MG63 (cell line): Measurements from ENCODE around the gene AGBL5. TPM values are rescaled to one million over a fixed set of nuclear protein-coding genes. Genes with fewer than 3 reads are reported as not detected.

Experiments
- DNase-seq: peaks from one replicate; pipeline ENCODE4 v3.0.0-alpha.2; 2020
- H3K27me3 ChIP-seq: fragments of 250-450 bp; sonication (Bioruptor Pico); 2 replicates; pipeline ENCODE4 v1.5.1; 2020; ENCODE audit warnings: mild to moderate bottlenecking, moderate library complexity
- H3K36me3 ChIP-seq: fragments of 250-450 bp; sonication (Bioruptor Pico); 2 replicates; pipeline ENCODE4 v1.5.1; 2020; ENCODE audit warnings: mild to moderate bottlenecking, moderate library complexity
- H3K4me3 ChIP-seq: fragments of 250-450 bp; sonication (Bioruptor Pico); 2 replicates; pipeline ENCODE4 v1.5.1; 2020; ENCODE audit warnings: mild to moderate bottlenecking, moderate library complexity
- H3K9me3 ChIP-seq: fragments of 250-450 bp; sonication (Bioruptor Pico); 2 replicates; pipeline ENCODE4 v1.5.1; 2020; ENCODE audit warnings: mild to moderate bottlenecking, moderate library complexity
- total RNA-seq: library from RNA; depleted of rRNA; stranded (reverse); fragments of >200 nt; shearing (Covaris generic); gene quantifications from 2 replicates; pipeline ENCODE4 v1.2.3, GENCODE V29; 2014; ENCODE audit warnings: low replicate concordance

AGBL5 gene
- total RNA-seq, 1 experiment from 2014 or later, result 26.0 TPM

- peak; percentile 23 for DNase-seq
- no peaks in the 10 kb centered on the region for H3K9me3 ChIP-seq
- H3K4me3 ChIP-seq, result peak overlapping the region; percentile 56
- peaks cover 20% of the 10 kb centered on the region for H3K36me3 ChIP-seq
- no peaks in the 10 kb centered on the region for H3K27me3 ChIP-seq
Observed at GRCh38 chr2:27080140-27080469, 28.6 kb downstream of the AGBL5 start.

GRCh38 chr2:27080603-27080936 lies 29.1 kb downstream of the AGBL5 start:
- H3K4me3 ChIP-seq, result peak overlapping the region; percentile 56
- peaks cover 24% of the 10 kb centered on the region for H3K36me3 ChIP-seq
- H3K27me3 ChIP-seq, result no peaks in the 10 kb centered on the region
- H3K9me3 ChIP-seq, result no peaks in the 10 kb centered on the region
- DNase-seq, result no peak

GRCh38 chr2:27081984-27082772 lies 30.7 kb downstream of the AGBL5 start:
- Histone ChIP-seq H3K27me3 (no peaks in the 10 kb centered on the region), H3K9me3 (no peaks in the 10 kb centered on the region), H3K36me3 (peaks cover 24% of the 10 kb centered on the region), H3K4me3 (no peak overlapping the region)
- DNase-seq, result no peak

DNA sequence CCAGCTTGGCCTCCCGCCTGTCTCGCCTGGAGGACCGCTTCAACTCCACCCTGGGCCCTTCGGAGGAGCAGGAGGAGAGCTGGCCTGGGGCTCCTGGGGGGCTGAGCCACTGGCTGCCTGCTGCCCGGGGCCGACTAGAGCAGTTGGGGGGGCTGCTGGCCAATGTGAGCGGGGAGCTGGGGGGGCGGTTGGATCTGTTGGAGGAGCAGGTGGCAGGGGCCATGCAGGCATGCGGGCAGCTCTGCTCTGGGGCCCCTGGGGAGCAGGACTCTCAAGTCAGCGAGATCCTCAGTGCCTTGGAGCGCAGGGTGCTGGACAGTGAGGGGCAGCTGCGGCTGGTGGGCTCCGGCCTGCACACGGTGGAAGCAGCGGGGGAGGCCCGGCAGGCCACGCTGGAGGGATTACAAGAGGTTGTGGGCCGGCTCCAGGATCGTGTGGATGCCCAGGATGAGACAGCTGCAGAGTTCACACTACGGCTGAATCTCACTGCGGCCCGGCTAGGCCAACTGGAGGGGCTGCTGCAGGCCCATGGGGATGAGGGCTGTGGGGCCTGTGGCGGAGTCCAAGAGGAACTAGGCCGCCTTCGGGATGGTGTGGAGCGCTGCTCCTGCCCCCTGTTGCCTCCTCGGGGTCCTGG lies 31.4 kb downstream of the AGBL5 start:
- DNase-seq, result no peak
- Histone ChIP-seq H3K36me3 (peaks cover 24% of the 10 kb centered on the region), H3K27me3 (no peaks in the 10 kb centered on the region), H3K4me3 (no peak overlapping the region), H3K9me3 (no peaks in the 10 kb centered on the region)

DNA sequence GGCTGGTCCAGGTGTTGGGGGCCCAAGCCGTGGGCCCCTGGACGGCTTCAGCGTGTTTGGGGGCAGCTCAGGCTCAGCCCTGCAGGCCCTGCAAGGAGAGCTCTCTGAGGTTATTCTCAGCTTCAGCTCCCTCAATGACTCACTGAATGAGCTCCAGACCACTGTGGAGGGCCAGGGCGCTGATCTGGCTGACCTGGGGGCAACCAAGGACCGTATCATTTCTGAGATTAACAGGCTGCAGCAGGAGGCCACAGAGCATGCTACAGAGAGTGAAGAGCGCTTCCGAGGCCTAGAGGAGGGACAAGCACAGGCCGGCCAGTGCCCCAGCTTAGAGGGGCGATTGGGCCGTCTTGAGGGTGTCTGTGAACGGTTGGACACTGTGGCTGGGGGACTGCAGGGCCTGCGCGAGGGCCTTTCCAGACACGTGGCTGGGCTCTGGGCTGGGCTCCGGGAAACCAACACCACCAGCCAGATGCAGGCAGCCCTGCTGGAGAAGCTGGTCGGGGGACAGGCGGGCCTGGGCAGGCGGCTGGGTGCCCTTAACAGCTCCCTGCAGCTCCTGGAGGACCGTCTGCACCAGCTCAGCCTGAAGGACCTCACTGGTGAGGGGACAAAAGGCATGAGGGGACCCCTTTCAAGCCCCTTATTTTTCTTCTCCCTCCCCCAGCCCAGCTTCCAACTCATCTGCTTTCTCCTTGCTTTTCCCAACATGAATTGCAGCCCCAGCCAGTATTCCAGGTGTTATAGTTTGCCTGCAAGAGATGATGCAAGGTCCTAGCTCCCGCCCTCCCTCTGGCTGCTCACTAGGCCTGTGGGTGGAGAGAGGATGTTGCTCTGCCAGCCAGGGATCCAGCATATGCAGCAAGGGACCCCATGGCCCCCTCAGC lies 32.2 kb downstream of the AGBL5 start:
- Histone ChIP-seq H3K9me3 (no peaks in the 10 kb centered on the region), H3K4me3 (no peak overlapping the region), H3K27me3 (no peaks in the 10 kb centered on the region), H3K36me3 (peaks cover 24% of the 10 kb centered on the region)
- DNase-seq, result no peak

DNA sequence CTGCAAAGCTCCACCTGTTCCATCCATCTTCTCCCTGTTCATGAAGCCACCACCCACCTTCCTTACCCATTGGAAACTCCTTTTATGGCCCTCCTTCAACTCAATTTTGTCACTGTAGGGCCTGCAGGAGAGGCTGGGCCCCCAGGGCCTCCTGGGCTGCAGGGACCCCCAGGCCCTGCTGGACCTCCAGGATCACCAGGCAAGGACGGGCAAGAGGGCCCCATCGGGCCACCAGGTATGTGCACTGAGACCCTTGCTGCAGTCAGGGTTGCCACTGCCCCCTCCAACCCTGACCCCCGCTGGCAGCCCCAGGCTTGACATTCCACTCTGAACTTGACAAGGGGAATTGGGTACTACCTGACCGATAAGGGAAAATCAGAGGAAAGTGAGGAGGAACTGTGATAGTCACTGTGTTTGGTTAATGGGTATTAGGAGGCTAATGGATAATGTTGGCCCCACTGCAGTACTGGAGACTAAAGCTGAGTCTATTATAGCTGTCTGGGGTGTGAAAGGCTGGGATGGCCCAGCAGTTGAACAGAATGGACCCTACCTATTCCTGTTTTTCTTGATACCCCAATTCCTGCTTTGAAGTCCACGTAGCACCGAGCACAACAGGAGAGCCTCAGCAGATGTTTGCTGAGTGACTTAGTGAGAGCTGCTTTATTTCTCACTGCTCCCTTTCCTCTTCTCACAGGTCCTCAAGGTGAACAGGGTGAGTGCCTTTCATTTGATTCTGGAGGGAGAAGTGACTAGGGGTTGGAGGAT lies 33.0 kb downstream of the AGBL5 start:
- Histone ChIP-seq H3K36me3 (peaks cover 24% of the 10 kb centered on the region), H3K4me3 (no peak overlapping the region), H3K9me3 (no peaks in the 10 kb centered on the region), H3K27me3 (no peaks in the 10 kb centered on the region)
- DNase-seq, result no peak

DNA sequence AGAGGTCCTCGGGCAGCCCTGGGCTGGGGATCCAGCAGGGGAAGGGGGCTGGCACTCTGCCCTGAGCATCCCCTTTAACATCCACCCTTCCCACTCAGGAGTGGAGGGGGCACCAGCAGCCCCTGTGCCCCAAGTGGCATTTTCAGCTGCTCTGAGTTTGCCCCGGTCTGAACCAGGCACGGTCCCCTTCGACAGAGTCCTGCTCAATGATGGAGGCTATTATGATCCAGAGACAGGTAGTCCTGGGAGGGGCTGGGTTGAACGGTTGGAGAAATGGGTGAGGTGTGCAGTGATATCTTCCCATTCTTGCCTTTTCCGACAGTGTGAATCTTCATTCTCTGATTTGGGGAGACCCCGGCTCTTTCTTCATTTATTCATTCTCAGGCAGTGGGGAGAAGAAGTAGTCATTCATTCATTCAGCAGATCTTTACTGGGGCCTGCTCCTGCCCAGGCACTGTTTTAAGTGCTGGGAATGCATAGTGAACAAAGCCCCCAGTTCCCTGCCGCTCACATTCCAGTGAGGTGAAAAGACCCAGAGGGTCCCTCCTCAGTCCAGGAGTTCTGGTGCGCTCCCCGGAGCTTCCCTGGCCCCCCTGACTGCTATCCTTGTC lies 33.7 kb downstream of the AGBL5 start:
- H3K4me3 ChIP-seq, result peak overlapping the region; percentile 57; the same call in 1 of the 2 replicates
- H3K36me3 ChIP-seq, result peaks cover 24% of the 10 kb centered on the region
- H3K27me3 ChIP-seq, result no peaks in the 10 kb centered on the region
- no peak for DNase-seq
- H3K9me3 ChIP-seq, result no peaks in the 10 kb centered on the region

DNA sequence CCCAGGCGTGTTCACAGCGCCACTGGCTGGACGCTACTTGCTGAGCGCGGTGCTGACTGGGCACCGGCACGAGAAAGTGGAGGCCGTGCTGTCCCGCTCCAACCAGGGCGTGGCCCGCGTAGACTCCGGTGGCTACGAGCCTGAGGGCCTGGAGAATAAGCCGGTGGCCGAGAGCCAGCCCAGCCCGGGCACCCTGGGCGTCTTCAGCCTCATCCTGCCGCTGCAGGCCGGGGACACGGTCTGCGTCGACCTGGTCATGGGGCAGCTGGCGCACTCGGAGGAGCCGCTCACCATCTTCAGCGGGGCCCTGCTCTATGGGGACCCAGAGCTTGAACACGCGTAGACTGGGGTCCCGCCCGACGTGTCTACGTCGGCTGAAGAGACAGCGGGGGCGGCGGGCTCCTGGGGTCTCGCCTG lies 34.2 kb downstream of the AGBL5 start:
- peak; percentile 78 for DNase-seq
- Histone ChIP-seq H3K9me3 (no peaks in the 10 kb centered on the region), H3K36me3 (peaks cover 20% of the 10 kb centered on the region), H3K27me3 (no peaks in the 10 kb centered on the region), H3K4me3 (peak overlapping the region; percentile 57)

- no peaks in the 10 kb centered on the region for H3K27me3 ChIP-seq
- no peaks in the 10 kb centered on the region for H3K9me3 ChIP-seq
- H3K36me3 ChIP-seq, result peaks cover 17% of the 10 kb centered on the region
- DNase-seq, result peak; percentile 92
- peak overlapping the region; percentile 57 for H3K4me3 ChIP-seq
Observed at GRCh38 chr2:27086090-27086723, 34.7 kb downstream of the AGBL5 start.

DNA sequence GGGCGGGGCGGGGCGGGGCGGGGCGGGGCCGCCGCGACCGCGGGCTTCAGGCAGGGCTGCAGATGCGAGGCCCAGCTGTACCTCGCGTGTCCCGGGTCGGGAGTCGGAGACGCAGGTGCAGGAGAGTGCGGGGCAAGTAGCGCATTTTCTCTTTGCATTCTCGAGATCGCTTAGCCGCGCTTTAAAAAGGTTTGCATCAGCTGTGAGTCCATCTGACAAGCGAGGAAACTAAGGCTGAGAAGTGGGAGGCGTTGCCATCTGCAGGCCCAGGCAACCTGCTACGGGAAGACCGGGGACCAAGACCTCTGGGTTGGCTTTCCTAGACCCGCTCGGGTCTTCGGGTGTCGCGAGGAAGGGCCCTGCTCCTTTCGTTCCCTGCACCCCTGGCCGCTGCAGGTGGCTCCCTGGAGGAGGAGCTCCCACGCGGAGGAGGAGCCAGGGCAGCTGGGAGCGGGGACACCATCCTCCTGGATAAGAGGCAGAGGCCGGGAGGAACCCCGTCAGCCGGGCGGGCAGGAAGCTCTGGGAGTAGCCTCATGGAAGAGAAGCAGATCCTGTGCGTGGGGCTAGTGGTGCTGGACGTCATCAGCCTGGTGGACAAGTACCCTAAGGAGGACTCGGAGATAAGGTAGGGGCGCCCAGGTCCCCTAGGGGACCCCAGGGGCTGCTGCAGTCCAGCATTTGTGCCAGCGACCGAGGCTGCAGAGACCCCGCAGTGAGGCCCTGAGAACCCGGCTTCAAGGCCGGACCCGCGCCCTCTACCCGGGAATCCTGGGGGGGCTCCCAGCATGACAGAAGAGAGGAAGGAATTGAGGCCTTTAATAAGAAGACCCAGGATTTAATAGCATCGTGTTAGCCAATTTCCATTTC lies 35.5 kb downstream of the AGBL5 start, which contains the start of gene KHK:
TSS of gene KHK (plus strand) at position 49 of the 870 bp plus-strand sequence. CDS start at position 537, 488 bp downstream.
- no peaks in the 10 kb centered on the region for H3K9me3 ChIP-seq
- peak within 1 kb of the TSS; percentile 57 for H3K4me3 ChIP-seq
- no peak for DNase-seq
- H3K36me3 ChIP-seq, result peaks cover 10% of the 10 kb centered on the region
- no peaks in the 10 kb centered on the region for H3K27me3 ChIP-seq

DNA sequence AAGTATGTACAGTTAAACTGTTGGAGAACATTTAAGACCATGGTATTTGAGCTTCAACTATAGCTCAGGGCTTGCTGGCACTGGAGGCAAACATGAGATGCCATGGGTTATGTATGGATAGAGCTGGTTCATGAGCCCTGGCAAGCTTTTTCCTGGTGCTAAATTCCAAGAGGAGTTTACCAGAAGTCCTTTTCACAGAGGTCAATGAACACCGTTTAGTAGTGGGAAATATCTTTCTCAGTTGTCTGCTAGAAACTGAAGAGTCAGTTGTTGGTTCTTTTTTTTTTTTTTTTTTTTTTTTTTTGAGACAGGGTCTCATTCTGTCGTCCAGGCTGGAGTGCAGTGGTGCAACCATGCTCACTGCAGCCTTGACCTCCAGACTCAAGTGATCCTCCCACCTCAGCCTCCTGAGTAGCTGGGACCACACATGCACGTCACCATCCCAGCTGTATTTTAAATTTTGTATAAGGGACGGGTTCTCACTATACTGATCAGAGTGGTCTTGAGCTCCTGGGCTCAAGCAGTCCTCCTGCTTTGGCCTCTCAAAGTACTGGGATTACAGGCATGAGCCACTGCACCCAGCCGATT lies 36.4 kb downstream of the AGBL5 start:
- Histone ChIP-seq H3K27me3 (no peaks in the 10 kb centered on the region), H3K4me3 (no peak overlapping the region), H3K36me3 (peaks cover 7% of the 10 kb centered on the region), H3K9me3 (no peaks in the 10 kb centered on the region)
- DNase-seq, result no peak

DNA sequence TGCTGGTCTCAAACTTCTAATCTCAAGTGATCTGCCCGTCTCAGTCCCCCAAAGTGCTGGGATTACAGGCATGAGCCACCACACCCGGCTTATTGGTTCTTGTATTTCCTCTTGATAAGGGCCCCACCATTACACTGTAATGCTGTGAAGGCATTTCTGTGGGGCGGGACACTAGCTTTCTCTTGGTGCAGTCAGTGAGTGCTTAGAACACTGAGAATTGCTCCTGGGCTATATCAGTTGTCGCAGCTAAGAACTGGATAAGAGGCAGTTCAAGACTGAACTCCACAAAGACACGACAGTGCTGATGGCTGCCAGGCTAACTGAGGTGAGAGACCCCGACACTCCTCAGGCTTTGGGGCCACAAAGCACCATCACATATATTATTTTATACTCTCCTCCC lies 37.2 kb downstream of the AGBL5 start:
- Histone ChIP-seq H3K9me3 (no peaks in the 10 kb centered on the region), H3K36me3 (peaks cover 7% of the 10 kb centered on the region), H3K4me3 (no peak overlapping the region), H3K27me3 (no peaks in the 10 kb centered on the region)
- DNase-seq, result no peak

DNA sequence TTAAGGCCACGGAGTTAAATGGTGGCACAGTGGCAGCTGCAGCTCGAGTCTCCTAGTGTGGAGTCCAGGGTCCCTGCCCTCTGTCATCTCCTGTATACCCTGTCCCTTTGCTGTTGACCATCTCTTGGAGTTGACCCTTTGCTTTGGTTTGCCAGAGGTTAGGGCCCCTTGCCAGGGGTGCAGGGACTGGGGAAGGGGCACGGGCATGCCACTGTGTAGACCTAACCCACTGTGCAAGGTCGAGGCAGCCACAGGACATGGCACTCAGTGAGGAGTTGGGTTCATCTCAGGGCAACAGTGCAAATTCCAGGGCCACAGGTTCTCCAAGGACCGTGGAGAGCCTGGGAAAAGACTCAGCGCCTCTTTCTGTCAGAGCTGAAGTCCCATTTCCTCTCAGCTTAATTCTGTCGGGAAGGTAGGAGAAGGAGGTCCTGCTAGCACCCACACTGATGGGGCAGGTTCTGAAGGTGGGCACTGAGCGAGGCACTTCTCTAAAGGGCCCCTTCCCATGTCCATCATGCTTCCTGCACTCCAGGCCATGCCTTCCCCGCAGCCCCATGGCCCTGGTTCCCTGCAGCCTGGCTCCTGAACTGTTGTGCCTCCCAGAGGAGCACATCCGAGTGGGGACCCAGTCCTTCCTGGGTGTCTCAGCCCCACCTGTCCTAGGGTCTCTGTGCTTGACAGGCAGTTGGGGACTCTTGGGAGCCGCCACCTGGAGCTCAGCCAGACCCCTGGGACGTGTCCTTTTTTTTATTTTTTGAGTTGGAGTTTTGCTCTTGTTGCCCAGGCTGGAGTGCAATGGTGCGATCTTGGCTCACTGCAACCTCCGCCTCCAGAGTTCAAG lies 37.9 kb downstream of the AGBL5 start:
- H3K4me3 ChIP-seq, result no peak overlapping the region
- no peaks in the 10 kb centered on the region for H3K9me3 ChIP-seq
- peaks cover 7% of the 10 kb centered on the region for H3K36me3 ChIP-seq
- H3K27me3 ChIP-seq, result no peaks in the 10 kb centered on the region
- no peak for DNase-seq
